Measurements from ENCODE around the gene HRK.

Gene HRK

DNA sequence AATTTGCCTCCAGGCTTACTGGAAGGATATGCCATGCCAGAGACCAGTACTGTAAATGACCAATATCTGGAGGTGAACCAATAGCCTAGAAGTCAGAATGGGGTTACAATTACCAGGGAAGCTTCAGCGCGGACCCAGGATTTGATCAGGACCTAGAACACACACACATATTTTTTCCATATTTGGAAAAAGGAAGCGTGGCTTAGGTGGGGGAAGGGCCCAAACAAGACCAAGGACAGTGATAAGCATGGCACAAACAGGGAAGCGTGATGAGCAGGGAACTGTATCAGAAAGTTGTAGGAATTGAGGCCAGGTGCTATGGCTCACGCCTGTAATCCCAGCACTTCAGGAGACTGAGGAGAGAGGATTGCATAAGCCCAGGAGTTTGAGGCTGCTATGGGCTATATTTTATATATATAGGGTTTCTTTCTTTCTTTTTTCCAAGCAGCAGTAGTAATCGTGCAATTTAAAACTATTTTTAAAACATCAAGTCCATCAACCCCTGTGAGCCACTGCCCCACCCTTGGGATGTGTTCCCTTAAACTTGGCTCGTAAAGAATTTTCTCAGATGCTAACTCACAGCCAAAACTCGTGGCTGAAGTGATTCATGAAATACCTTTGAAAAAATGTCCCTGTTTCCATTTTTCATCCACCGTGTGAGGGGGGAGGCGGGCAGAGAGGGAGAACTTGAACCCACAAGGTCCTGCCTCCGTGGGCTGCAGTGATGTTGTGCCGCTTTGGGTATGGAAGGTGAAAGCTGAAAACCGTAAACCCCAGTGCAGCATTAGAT, 16.7 kb downstream of the HRK start:
- DNase-seq = peak; percentile 34 to 58

- DNase-seq = no peak
Measured at GRCh38 chr12:116863275-116863767, 17.9 kb downstream of the HRK start.

DNA sequence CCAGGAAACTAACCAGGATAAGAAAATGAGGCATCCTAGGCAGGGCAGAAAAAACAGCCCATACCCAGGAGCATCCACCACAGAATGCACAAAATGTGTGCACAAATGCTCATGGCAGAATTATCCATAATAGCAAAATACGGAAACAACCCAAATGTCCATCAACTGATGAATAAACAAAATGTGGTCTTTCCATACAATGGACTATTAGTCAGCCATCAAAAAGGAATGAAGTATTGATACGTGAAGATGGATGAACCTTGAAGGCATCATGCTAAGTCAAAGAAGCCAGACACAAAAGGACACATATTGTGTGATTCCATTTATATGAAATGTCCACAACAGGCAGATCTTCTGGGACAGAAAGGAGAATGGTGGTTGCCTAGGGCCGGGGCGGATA, 19.1 kb downstream of the HRK start:
- DNase-seq = no peak

GRCh38 chr12:116861320-116861719, 19.9 kb downstream of the HRK start:
- no peak for DNase-seq

DNA sequence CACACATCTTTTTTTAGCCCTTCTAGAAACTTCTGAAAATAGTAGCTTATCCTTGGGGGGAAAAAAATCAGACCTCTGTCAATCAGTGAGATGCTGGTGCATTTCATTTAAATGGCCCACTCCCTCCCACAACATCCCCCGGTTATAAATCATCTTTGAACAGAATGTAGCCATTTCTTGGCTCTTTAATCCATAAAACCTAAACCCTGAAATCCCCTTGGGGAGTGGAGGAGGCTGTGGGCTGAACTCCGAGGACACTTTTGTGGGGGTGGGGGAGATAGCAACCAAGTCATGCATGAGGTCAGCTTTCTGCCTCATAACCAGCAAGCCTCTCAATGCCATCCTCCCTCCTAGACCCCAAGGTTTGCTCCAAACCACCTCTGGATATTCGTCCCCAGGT, 21.0 kb downstream of the HRK start:
- DNase-seq = no peak

DNA sequence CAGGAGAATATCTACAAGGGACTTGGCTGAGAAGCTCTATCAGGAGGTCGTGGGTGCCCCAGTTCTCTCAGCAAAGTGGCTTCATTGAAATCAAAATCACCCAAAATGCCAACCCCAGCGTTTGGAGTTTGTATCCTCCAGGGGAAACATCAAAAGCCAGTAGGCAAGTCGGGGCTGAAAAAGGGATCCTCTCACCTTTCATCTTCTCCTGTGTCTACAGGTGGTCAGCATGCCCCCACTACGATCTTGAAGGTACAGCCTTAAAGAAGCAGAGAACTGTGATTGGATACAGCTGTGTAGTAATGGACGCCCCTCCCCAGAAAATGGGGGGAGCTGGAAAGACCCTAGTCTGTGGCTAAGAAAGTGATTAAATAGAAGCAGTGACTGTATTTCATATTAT, 22.2 kb downstream of the HRK start:
- DNase-seq = no peak

DNA sequence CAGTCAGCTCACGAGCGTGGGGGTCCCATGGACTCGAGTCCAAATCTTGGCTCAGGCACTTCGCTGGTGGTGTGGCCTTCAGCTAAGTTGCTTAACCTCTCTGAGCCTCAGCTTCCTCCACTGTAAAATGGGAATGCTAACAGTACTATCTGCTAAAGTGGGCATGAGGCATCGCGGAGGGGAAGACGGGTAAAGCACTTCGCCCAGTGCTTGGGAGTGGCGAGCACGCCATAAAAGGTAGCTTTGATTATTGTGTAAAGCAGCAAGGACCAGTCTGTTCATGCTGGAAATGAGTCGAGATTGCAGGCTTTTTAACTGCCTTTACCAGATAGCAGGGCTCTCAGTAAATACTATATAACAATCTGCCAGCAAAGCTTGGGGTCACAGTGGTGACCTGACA, 24.5 kb downstream of the HRK start:
- DNase-seq = no peak

GRCh38 chr12:116855744-116856470, 25.3 kb downstream of the HRK start:
- no peak for DNase-seq

DNA sequence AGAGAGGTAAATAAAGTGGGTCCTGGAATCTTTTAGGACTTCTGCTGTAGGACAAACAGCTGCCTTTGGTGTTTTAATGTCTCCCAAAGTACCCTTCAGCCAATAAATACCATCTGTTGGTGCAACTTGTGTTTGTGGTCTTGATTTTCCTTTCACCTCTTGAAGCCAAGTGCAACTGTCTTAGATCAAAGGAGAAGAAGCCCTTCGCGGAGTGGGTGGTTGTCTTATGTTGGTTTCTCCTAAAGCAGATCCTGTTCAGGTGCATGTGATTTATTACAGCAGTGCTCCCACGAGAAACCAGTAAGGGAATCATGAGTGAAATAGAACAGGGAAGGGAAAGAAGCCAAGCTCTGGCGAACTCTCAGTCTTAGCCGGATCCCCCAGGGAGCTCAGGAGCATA, 27.7 kb downstream of the HRK start:
- no peak for DNase-seq

DNA sequence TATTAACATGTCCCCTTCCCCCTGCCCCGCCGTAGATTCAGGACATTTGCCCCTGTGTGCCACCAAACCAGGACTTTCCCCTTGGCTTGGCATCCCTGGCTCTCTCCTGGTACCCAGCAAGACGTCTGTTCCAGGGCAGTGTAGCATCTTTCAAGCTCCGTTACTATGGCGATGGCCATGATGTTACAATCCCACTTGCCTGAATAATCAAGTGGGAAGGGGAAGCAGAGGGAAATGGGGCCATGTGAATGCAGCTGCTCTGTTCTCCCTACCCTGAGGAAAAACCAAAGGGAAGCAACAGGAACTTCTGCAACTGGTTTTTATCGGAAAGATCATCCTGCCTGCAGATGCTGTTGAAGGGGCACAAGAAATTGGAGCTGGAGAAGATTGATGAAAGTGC, 28.9 kb downstream of the HRK start:
- DNase-seq = no peak

GRCh38 chr12:116849216-116849615, 32.0 kb downstream of the HRK start:
- no peak for DNase-seq

DNA sequence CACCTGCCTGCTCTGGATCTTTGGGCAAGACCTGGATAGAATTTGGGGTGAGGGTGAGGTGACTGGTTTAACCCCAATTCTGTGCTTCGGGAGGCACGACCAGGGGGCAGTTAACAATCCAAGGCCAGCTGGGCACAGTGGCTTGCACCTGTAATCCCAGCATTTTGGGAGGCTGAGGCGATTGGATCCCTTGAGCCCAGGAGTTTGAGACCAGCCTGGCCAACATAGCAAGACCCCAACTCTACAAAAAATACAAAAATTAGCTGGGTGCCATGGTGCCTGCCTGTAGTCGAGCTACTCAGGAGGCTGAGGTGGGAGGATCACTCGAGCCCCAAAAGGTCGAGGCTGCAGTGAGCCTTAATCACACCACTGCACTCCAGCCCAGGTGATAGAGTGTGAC, 38.2 kb downstream of the HRK start:
- no peak for DNase-seq

DNA sequence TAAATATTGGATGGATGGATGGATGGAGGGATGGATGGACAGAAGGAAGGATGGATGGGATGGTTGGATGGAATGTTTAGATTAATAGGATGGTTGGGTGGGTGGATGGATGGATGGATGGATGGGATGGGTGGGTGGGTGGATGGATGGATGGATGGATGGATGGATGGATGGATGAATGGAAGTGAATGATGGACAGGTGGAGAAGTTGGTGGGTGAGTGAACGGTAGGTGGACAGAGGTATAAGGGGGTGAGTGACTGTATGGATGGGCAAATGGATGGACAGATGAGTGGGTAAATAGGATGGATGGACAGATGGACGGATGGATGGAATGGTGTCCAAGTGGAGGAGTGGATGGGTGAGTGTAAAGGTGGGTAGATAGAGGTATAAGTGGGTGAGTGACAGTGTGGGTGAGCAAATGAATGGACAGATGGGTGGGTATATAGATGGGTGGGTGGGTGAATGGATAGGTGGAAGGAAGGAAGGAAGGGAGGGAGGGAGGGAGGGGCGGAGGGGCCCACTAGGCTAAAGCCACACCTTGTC, 41.9 kb downstream of the HRK start:
- DNase-seq = no peak

DNA sequence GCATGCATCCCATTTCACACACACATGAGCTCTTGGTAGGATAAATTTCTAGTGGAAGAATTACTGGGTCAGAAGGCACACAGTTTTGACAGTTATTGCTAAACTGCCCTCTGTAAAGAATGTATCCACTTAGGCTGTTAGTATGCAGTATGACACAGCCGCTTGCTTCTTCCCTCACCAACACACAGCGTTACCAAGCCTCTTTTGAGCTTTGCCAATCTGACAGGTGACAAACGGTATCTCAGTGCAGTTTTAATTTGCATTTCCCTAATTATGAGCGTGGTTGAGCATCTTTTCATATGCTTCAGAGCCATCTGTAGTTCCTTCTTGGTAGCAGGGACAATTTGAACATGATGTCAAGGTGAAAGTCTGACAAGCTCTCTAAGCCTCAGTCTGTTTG, 42.9 kb downstream of the HRK start:
- DNase-seq = no peak

DNA sequence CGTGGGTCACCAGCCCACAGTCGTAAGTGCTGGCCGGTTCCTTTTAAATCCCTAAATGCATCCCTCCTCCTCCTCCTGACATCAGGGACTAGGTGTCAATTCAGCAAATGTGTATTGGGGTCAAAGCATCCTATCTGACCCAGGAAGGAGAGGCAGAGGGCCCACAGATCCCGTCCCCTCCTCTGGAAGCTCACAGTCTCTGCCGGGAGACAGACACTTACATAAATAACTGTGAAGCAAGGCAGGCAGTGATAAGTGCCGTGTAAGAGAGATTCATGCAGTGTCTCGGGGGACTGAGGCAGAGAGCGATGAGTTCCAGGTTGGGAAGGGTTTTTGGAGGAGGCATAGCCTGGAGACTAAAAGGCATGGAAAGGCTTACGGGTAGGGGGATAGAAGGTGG, 44.1 kb downstream of the HRK start:
- DNase-seq = no peak

DNA sequence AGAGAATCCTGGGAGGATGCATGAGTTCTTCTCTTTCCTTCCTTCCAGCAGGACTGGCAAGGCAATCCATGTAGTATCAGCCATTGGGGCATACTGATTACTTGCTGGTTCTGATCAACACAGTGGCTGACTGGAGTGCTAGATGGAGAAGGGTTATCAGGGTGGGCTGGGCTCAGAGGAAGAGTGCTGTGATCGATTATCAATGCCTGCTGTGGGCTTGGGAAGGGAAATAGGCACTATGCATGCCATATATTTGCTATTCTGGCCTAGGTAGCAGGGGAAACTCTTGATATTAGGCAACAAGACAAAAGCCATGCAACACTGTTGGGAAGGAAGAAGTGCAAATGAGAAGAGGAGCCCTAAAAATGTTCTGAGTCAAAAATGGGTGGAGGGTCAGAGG, 45.8 kb downstream of the HRK start:
- DNase-seq = no peak

- DNase-seq = no peak
Measured at GRCh38 chr12:116833474-116833873, 47.8 kb downstream of the HRK start.

GRCh38 chr12:116832353-116832752, 48.9 kb downstream of the HRK start:
- no peak for DNase-seq

DNA sequence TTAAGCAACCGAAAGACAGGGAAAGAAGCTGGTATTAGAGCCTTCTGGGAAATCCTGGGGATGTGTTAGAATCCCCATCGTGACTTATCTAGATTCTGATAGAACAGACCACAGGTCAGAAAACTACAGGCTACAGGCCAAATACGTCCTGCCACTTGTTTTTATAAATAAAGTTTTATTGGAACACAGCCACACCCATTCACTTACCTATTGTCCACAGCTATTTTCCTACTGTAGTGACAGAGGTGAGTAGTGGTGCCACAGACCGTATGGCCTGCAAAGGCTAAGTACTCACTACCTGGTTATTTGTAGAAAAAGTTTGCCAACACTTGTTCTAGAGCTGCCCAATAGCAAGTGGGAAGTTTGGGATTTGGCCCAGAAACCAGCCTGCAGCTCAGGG, 53.8 kb downstream of the HRK start:
- DNase-seq = no peak

DNA sequence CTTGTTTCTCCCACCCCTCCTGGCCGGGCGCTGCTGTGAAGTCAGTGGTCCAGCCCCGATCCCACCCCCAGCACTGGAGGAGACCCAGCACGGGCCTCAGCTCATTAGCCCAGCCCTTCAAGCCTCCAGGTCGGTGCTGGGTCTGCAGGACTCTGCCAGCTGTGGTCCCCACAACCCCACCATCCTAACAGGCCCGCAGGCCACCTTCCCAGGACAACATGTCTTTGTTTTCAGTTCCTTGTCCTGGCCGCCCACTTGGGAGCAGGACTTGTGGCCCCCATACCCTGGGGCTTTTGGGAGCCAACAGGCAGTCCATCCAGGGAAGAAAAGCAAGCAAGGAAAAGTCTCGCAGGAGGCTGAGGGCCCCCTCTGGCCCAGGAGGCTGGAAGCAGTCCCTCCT, 60.0 kb downstream of the HRK start:
- no peak for DNase-seq

- no peak for DNase-seq
Measured at GRCh38 chr12:116820064-116820656, 61.1 kb downstream of the HRK start.

DNA sequence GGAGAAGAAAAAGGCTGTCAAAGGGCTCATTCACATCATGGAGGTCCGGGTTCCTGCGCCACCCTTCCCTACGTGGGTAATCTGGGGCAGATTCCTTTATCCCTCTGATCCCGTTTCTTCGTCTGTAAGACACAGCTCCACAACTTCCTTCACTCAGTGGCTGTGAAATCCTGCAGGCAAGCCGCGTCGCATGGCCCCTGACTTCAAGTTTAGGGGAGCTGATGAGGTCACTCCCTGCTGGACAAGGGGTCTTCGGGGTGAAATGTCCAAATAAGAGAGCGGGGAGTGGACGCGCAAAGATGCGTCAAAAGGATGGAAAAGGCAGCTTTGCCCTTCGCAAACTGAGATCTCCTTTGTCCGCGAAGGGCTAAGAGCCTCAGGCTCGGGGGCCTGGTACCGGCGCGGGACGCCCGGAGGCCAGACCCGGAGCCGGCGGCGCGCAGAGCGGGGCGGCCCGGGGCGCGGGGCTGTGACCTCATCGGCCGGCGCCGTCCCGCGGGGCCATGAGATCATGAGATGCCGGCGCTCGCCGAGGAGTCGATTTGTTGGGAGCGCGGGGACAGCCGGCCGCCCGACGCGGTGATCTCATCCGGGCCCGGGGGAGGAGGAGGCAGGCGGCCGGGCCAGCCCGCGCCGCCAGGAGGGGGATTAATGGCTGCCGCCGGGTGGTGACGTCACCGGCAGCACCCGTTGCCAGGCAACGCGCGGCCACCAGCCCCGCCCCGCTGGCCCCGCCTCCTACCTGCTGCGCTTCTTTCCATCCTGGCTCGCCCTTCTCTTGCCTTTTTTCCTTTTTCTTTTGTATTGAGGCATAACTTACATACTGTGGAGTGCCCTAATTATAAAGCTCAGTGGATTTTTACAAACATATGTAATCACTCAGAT, 62.1 kb downstream of the HRK start:
- peak; percentile 44 to 83 for DNase-seq

All from SW 1271 (cell line).